Endothelial cell of umbilical vein (primary cell): ENCODE measurements around the gene CD44. TPM values are rescaled to one million over a fixed set of nuclear protein-coding genes. Genes with fewer than 3 reads are reported as not detected.

Experiments used
- BruUV-seq: library from RNA; stranded (reverse); fragments of 400-500 nt; replicated peaks from 2 replicates; lab custom pipeline; 2021; lab: Mats Ljungman, UMichigan
- CTCF ChIA-PET: fragments of 300-600, 350-600 bp; sonication (Branson Sonifier 250); formaldehyde crosslinking; loops from one replicate; lab custom pipeline; 2021; ENCODE audit warnings: antibody characterized with exemption, inconsistent platforms; lab: Charles Lee
- POLR2A ChIA-PET: fragments of 300-600, 350-600 bp; sonication (Branson Sonifier 250); formaldehyde crosslinking; loops from one replicate; lab custom pipeline; 2021; ENCODE audit warnings: antibody characterized with exemption, inconsistent platforms; lab: Charles Lee
- DNase-seq: peaks from one replicate; pipeline ENCODE4 v3.0.0-alpha.2; 2011; ENCODE audit warnings: low read depth, low spot score
- FAIRE-seq: peaks from 2 replicates; lab custom pipeline; 2011; peaks lifted over from hg19 to GRCh38; lab: Jason Lieb, UNC
- H2AFZ ChIP-seq: 2 replicates; pipeline ENCODE4 v1.6.0; 2012; ENCODE audit warnings: low read depth, low read length, control low read depth, inconsistent platforms
- H3K27ac ChIP-seq: 2 replicates; pipeline ENCODE4 v1.5.1; 2011; ENCODE audit warnings: low read depth, mild to moderate bottlenecking, control low read depth, low read length, moderate library complexity; ENCODE audit not compliant: insufficient read depth
- H3K27me3 ChIP-seq, 2 experiments: 2 replicates each; pipeline versions ENCODE4 v1.6.0 to v1.6.1; 2011; ENCODE audit warnings: low read length in 2 of 2, mixed read lengths in 1 of 2; ENCODE audit not compliant: control insufficient read depth in 2 of 2, insufficient read depth in 2 of 2
- H3K36me3 ChIP-seq, 2 experiments: 2 replicates in 1 of 2; 3 replicates in 1 of 2; pipeline ENCODE4 v1.5.1; 2011; ENCODE audit warnings: low read length in 2 of 2, mild to moderate bottlenecking in 1 of 2, moderate library complexity in 1 of 2; ENCODE audit not compliant: control insufficient read depth in 2 of 2, insufficient read depth in 2 of 2; ENCODE audit errors: extremely low read depth in 1 of 2
- H3K4me1 ChIP-seq: 3 replicates; pipeline ENCODE4 v1.5.1; 2011; ENCODE audit warnings: mild to moderate bottlenecking, low read length; ENCODE audit not compliant: control insufficient read depth, insufficient read depth; ENCODE audit errors: extremely low read depth
- H3K4me2 ChIP-seq: 2 replicates; pipeline ENCODE4 v1.6.1; 2011; ENCODE audit warnings: low read length, control low read depth, mixed read lengths; ENCODE audit not compliant: insufficient read depth
- H3K4me3 ChIP-seq, 3 experiments: fragments of 200-600 bp in 1 of 3; sonication (generic), shearing (Covaris generic) in 1 of 3; replicated peaks in 1 of 3; 2 replicates each; pipeline ENCODE4 v1.5.1; 2011 to 2016; ENCODE audit warnings: control low read depth in 3 of 3, low read length in 3 of 3, mild to moderate bottlenecking in 2 of 3, inconsistent platforms in 1 of 3, low read depth in 1 of 3, moderate library complexity in 1 of 3; ENCODE audit not compliant: insufficient read depth in 1 of 3
- H3K79me2 ChIP-seq: 2 replicates; pipeline ENCODE4 v1.6.0; 2012; ENCODE audit warnings: low read length, inconsistent platforms; ENCODE audit not compliant: control insufficient read depth, insufficient read depth
- H3K9ac ChIP-seq: replicated peaks from 2 replicates; pipeline ENCODE3; 2011; ENCODE audit warnings: low read length, control low read depth; ENCODE audit not compliant: insufficient read depth; ENCODE audit errors: extremely low read depth
- H3K9me1 ChIP-seq: replicated peaks from 3 replicates; pipeline ENCODE4 v1.6.0; 2011; ENCODE audit warnings: mild to moderate bottlenecking, low read length; ENCODE audit not compliant: control insufficient read depth, insufficient read depth; ENCODE audit errors: extremely low read depth
- H3K9me3 ChIP-seq: replicated peaks from 2 replicates; pipeline ENCODE4 v1.5.1; 2012; ENCODE audit warnings: low read length, inconsistent platforms; ENCODE audit not compliant: control insufficient read depth, insufficient read depth
- H4K20me1 ChIP-seq: replicated peaks from 2 replicates; pipeline ENCODE3; 2011; ENCODE audit warnings: mild to moderate bottlenecking, low read length; ENCODE audit not compliant: control insufficient read depth, insufficient read depth; ENCODE audit errors: extremely low read depth
- CTCF ChIP-seq, 2 donors: IDR thresholded peaks; 1 replicate in 1 of 2; 2 replicates in 1 of 2; pipeline ENCODE4 v1.5.1; 2011; ENCODE audit warnings: low read length in 2 of 2, mild to moderate bottlenecking in 2 of 2, moderate library complexity in 2 of 2, control low read depth in 1 of 2, inconsistent platforms in 1 of 2, low read depth in 1 of 2; ENCODE audit not compliant: insufficient read depth in 1 of 2; ENCODE audit errors: extremely low read depth in 1 of 2
- EZH2 ChIP-seq: IDR thresholded peaks from 2 replicates; pipeline ENCODE4 v1.6.1; 2012; ENCODE audit warnings: borderline replicate concordance, low read depth, mild to moderate bottlenecking, moderate library complexity, low read length, inconsistent platforms; ENCODE audit not compliant: severe bottlenecking
- FOS ChIP-seq: IDR thresholded peaks from 2 replicates; pipeline ENCODE4 v1.6.1; 2011; ENCODE audit warnings: mild to moderate bottlenecking, low read length, moderate library complexity, borderline replicate concordance; ENCODE audit not compliant: insufficient read depth
- GATA2 ChIP-seq: IDR thresholded peaks from 2 replicates; pipeline ENCODE4 v1.7.0; 2011; ENCODE audit warnings: low read depth, mild to moderate bottlenecking, moderate library complexity, mixed read lengths, low read length; ENCODE audit not compliant: insufficient read length, insufficient read depth
- JUN ChIP-seq: IDR thresholded peaks from 2 replicates; pipeline ENCODE4 v1.6.1; 2011; ENCODE audit warnings: borderline replicate concordance, low read depth; ENCODE audit not compliant: insufficient read length, insufficient read depth
- MAX ChIP-seq: IDR thresholded peaks from 2 replicates; pipeline ENCODE4 v1.6.1; 2011; ENCODE audit not compliant: insufficient read depth, insufficient read length
- POLR2AphosphoS5 ChIP-seq: IDR thresholded peaks from 2 replicates; pipeline ENCODE4 v1.6.1; 2012; ENCODE audit warnings: low read depth, mild to moderate bottlenecking, control low read depth, low read length, moderate library complexity; ENCODE audit not compliant: insufficient read depth
- dilution Hi-C: fragments of 300-500 bp; cut with MboI; formaldehyde crosslinking; loops from one replicate; pipeline ENCODE4 v1.15.0; 2019; ENCODE audit warnings: low sequenced_read_pairs; ENCODE audit not compliant: extremely low pct_ligation_motif_present
- intact Hi-C: fragments of 100-400 bp; cut with micrococcal nuclease; formaldehyde crosslinking; loops from one replicate; pipeline ENCODE4 v1.10.0; 2022
- polyA plus RNA-seq, 4 experiments: library from polyadenylated mRNA; depleted of rRNA in 3 of 4; stranded (reverse) in 3 of 4; unstranded in 1 of 4; fragments of >200 nt; gene quantifications; 2 replicates each; pipeline versions ENCODE4 v1.2.1 to v1.2.3, GENCODE V29; 2011 to 2012; ENCODE audit warnings: missing spikeins in 1 of 4
- total RNA-seq: library from RNA; stranded (reverse); gene quantifications from 2 replicates; pipeline ENCODE4 v1.2.3, GENCODE V29; 2021

CD44 gene
- total and polyA plus RNA-seq, 2 donors (not counting 3 experiments of a cell fraction or from before 2014, with no cell fraction given) = 25.5 to 26.3 TPM

- ChIA-PET POLR2A (interaction anchor here (1.0 kb wide), 1 partner anchor 62 kb away, joined by 3 read pairs; no protein-coding TSS in a partner anchor), CTCF (interaction anchor here (0.9 to 1.5 kb wide), 4 partner anchors 9 to 270 kb away, joined by 3 to 5 read pairs (median 4); no protein-coding TSS in a partner anchor)
- Histone ChIP-seq H3K27me3 (no peaks in the 10 kb centered on the region), H2AFZ (no peak overlapping the region), H3K36me3 (peaks cover 0 to 4% of the 10 kb centered on the region in 2 experiments), H3K9me1 (no peaks in the 10 kb centered on the region), H3K4me3 (no peak overlapping the region), H3K79me2 (peaks cover 30% of the 10 kb centered on the region), H3K27ac (no peak overlapping the region), H3K9ac (no peak overlapping the region), H3K4me1 (peaks cover 11% of the 10 kb centered on the region), H3K9me3 (no peaks in the 10 kb centered on the region), H4K20me1 (peaks cover 3% of the 10 kb centered on the region), H3K4me2 (no peak overlapping the region)
- FAIRE-seq (peak; percentile 26), DNase-seq (peak; percentile 37)
- no TSS peak for BruUV-seq
- intact Hi-C loops (loop anchor here (2.0 kb wide), 1 partner anchor 54 kb away; the partner anchor contains the start of gene CD44), dilution Hi-C loops (no loop called here)
- TF ChIP-seq MAX (no peak), JUN (no peak), EZH2 (no peak), GATA2 (peak; percentile 85), FOS (peak; percentile 21), POLR2AphosphoS5 (peak; percentile 80), CTCF (IDR thresholded peaks at IDR 0.05; ENCODE audit: extremely low read depth in 1 of 2, insufficient read depth in 1 of 2, low read depth in 1 of 2, low read length in 2 of 2) (no peak)
These were observed 53.4 kb downstream of the CD44 start for GRCh38 chr11:35192347-35192746.
